IMR-90 (cell line): ENCODE data around the gene PDE5A. TPM values are rescaled to one million over a fixed set of nuclear protein-coding genes. Genes with fewer than 3 reads are reported as not detected.

ENCODE experiments used
- ATAC-seq: fragments of 200-7000 bp; cut with Tn5 transposase; 2 replicates; pipeline ENCODE4 v1.9.1; 2020; ENCODE audit warnings: low read depth, mild to moderate bottlenecking, moderate library complexity
- BruUV-seq: library from RNA; stranded (reverse); fragments of 400-500 nt; replicated peaks from 2 replicates; lab custom pipeline; 2021; lab: Mats Ljungman, UMichigan
- CTCF ChIA-PET: fragments of 300-600 bp; formaldehyde crosslinking; extraction: SDS; loops from one replicate; lab custom pipeline; 2021; ENCODE audit warnings: antibody characterized with exemption; lab: Yijun Ruan, JAX
- POLR2A ChIA-PET: fragments of 300-600 bp; sonication (Branson Sonifier 250); formaldehyde crosslinking; loops from one replicate; lab custom pipeline; 2022; ENCODE audit warnings: antibody characterized with exemption; ENCODE audit not compliant: unreplicated experiment; lab: Charles Lee
- DNase-seq: peaks from one replicate; pipeline ENCODE4 v3.0.0; 2013
- H2AFZ ChIP-seq: replicated peaks from 2 replicates; pipeline ENCODE3; 2013; ENCODE audit warnings: low read length, mild to moderate bottlenecking; ENCODE audit not compliant: poor library complexity
- H2AK5ac ChIP-seq: 2 replicates; pipeline ENCODE4 v1.6.1; 2013; ENCODE audit warnings: low read depth, low read length, inconsistent platforms
- H2AK9ac ChIP-seq: replicated peaks from 2 replicates; pipeline ENCODE3; 2013; ENCODE audit warnings: mild to moderate bottlenecking, low read depth, low read length, moderate library complexity; ENCODE audit not compliant: poor library complexity
- H2BK120ac ChIP-seq: 2 replicates; pipeline ENCODE4 v1.6.1; 2013; ENCODE audit warnings: low read depth, low read length, inconsistent platforms
- H2BK15ac ChIP-seq: 3 replicates; pipeline ENCODE4 v1.6.1; 2013; ENCODE audit warnings: low read depth, low read length, inconsistent platforms
- H2BK20ac ChIP-seq: 2 replicates; pipeline ENCODE4 v1.6.1; 2013; ENCODE audit warnings: low read depth, mild to moderate bottlenecking, inconsistent platforms, low read length, moderate library complexity
- H2BK5ac ChIP-seq: 2 replicates; pipeline ENCODE4 v1.6.1; 2013; ENCODE audit warnings: mild to moderate bottlenecking, low read depth, low read length, inconsistent platforms; ENCODE audit not compliant: poor library complexity, severe bottlenecking
- H3K14ac ChIP-seq: replicated peaks from 2 replicates; pipeline ENCODE4 v1.6.1; 2013; ENCODE audit warnings: low read depth, low read length, inconsistent platforms
- H3K18ac ChIP-seq: 2 replicates; pipeline ENCODE4 v1.6.1; 2013; ENCODE audit warnings: low read depth, low read length, control low read depth
- H3K23ac ChIP-seq: 2 replicates; pipeline ENCODE4 v1.6.1; 2013; ENCODE audit warnings: low read depth, low read length, inconsistent platforms
- H3K27ac ChIP-seq: 2 replicates; pipeline ENCODE4 v1.5.1; 2013; ENCODE audit warnings: mild to moderate bottlenecking, control low read depth, low read length; ENCODE audit not compliant: insufficient read depth
- H3K27me3 ChIP-seq: 2 replicates; pipeline ENCODE4 v1.6.1; 2013; ENCODE audit warnings: low read length; ENCODE audit not compliant: control insufficient read depth, insufficient read depth
- H3K36me3 ChIP-seq: 2 replicates; pipeline ENCODE4 v1.6.1; 2013; ENCODE audit warnings: low read length, mixed read lengths; ENCODE audit not compliant: control insufficient read depth, insufficient read depth
- H3K4ac ChIP-seq: 2 replicates; pipeline ENCODE4 v1.6.1; 2013; ENCODE audit warnings: low read depth, low read length, inconsistent platforms
- H3K4me1 ChIP-seq: 2 replicates; pipeline ENCODE4 v1.6.1; 2013; ENCODE audit warnings: low read length, mixed read lengths; ENCODE audit not compliant: control insufficient read depth, insufficient read depth
- H3K4me2 ChIP-seq: 2 replicates; pipeline ENCODE4 v1.6.1; 2013; ENCODE audit warnings: low read depth, mild to moderate bottlenecking, control low read depth, low read length, moderate library complexity
- H3K4me3 ChIP-seq: 2 replicates; pipeline ENCODE4 v1.5.1; 2013; ENCODE audit warnings: low read depth, mild to moderate bottlenecking, control low read depth, low read length, moderate library complexity; ENCODE audit not compliant: insufficient read depth
- H3K56ac ChIP-seq: 2 replicates; pipeline ENCODE4 v1.6.1; 2013; ENCODE audit warnings: low read length, inconsistent platforms; ENCODE audit not compliant: insufficient read depth; ENCODE audit errors: extremely low read depth
- H3K79me1 ChIP-seq, 2 experiments: 2 replicates each; pipeline ENCODE4 v1.6.1; 2013; ENCODE audit warnings: low read length in 2 of 2, inconsistent platforms in 1 of 2, low read depth in 1 of 2
- H3K9ac ChIP-seq: 2 replicates; pipeline ENCODE4 v1.6.1; 2013; ENCODE audit warnings: low read depth, low read length, control low read depth
- H3K9me1 ChIP-seq: 2 replicates; pipeline ENCODE4 v1.6.1; 2013; ENCODE audit warnings: low read length, inconsistent platforms; ENCODE audit not compliant: insufficient read depth
- H3K9me3 ChIP-seq: 2 replicates; pipeline ENCODE4 v1.6.1; 2013; ENCODE audit warnings: low read length; ENCODE audit not compliant: control insufficient read depth, insufficient read depth
- H4K20me1 ChIP-seq: 2 replicates; pipeline ENCODE4 v1.6.1; 2013; ENCODE audit warnings: low read length, inconsistent platforms; ENCODE audit not compliant: insufficient read depth
- H4K5ac ChIP-seq: 2 replicates; pipeline ENCODE4 v1.6.1; 2013; ENCODE audit warnings: mild to moderate bottlenecking, low read depth, low read length, control low read depth
- H4K8ac ChIP-seq, 2 experiments: 2 replicates each; pipeline ENCODE4 v1.6.1; 2013; ENCODE audit warnings: low read depth in 2 of 2, low read length in 2 of 2, control low read depth in 1 of 2, inconsistent platforms in 1 of 2
- H4K91ac ChIP-seq: 2 replicates; pipeline ENCODE4 v1.6.1; 2013; ENCODE audit warnings: low read depth, low read length, inconsistent platforms; ENCODE audit not compliant: insufficient read depth
- CHD1 ChIP-seq: IDR thresholded peaks from 2 replicates; pipeline ENCODE4 v1.6.1; 2012; ENCODE audit warnings: low read depth, low read length, improper control_type of control experiment
- POLR2A ChIP-seq: IDR thresholded peaks from 2 replicates; pipeline ENCODE4 v1.6.1; 2012; ENCODE audit warnings: mild to moderate bottlenecking, low read depth, low read length
- RAD21 ChIP-seq: IDR thresholded peaks from 2 replicates; pipeline ENCODE4 v1.6.1; 2012; ENCODE audit warnings: low read length, improper control_type of control experiment
- dilution Hi-C: fragments of 300-500 bp; cut with HindIII; formaldehyde crosslinking; loops from one replicate; pipeline ENCODE4 v1.14.3; 2018; ENCODE audit warnings: low sequenced_read_pairs; ENCODE audit not compliant: unreplicated experiment
- in situ Hi-C: fragments of 300-500 bp; cut with MboI; formaldehyde crosslinking; loops from 3 replicates; pipeline ENCODE4 v1.14.3; 2019; ENCODE audit warnings: low sequenced_read_pairs, inconsistent platforms, mixed read lengths
- intact Hi-C: fragments of 100-400 bp; cut with micrococcal nuclease; formaldehyde crosslinking; loops from 2 replicates; pipeline ENCODE4 v1.10.0; 2022
- polyA plus RNA-seq, 3 experiments: library from polyadenylated mRNA; depleted of rRNA; stranded (reverse); fragments of >200 nt; gene quantifications; 2 replicates each; pipeline ENCODE4 v1.2.3, GENCODE V29; 2012; ENCODE audit warnings: low replicate concordance in 1 of 3
- total RNA-seq: library from RNA; depleted of rRNA; stranded (reverse); fragments of >200 nt; gene quantifications from 2 replicates; pipeline ENCODE4 v1.2.3, GENCODE V29; 2012
- TF ChIP-seq, protein P1 (sequence below): fragments of 150-350 bp; IDR thresholded peaks from 2 replicates; pipeline ENCODE4 v1.6.1; 2016; ENCODE audit warnings: low read depth, mild to moderate bottlenecking, low read length, moderate library complexity, borderline replicate concordance
- TF ChIP-seq, protein P2 (sequence below): fragments of 150-350 bp; IDR thresholded peaks from 2 replicates; pipeline ENCODE4 v1.6.1; 2017; ENCODE audit warnings: mild to moderate bottlenecking, antibody characterized with exemption, low read length, low read depth

The PDE5A gene
- total and polyA plus RNA-seq, 2 of the 4 experiments (the other 2 are of a cell fraction), result 101 to 770 TPM

DNA sequence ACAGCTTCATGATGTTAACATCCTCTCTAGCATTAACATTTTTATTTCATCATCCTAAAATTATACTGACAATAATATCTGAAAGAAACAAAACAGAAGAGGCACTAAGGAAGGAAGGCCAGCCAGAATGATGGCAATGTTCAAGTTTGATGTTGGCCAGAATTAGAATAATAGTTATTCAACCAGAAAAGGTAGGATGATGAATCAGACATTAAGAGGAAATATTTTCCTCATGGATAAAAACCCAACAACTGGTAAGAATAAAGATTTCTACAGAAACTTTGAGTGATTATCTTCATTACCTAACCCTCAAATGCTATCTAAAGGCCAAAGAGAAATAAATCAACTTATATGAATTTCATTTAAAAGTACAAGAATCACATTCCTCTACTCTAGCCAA lies 105.2 kb downstream of the PDE5A start:
- ChIA-PET POLR2A (no interaction called here), CTCF (no interaction called here)
- no peak overlapping the region for H3K9ac ChIP-seq
- no peak for TF ChIP-seq RAD21
- no peak for TF ChIP-seq CHD1
- TF ChIP-seq, protein P1, sequence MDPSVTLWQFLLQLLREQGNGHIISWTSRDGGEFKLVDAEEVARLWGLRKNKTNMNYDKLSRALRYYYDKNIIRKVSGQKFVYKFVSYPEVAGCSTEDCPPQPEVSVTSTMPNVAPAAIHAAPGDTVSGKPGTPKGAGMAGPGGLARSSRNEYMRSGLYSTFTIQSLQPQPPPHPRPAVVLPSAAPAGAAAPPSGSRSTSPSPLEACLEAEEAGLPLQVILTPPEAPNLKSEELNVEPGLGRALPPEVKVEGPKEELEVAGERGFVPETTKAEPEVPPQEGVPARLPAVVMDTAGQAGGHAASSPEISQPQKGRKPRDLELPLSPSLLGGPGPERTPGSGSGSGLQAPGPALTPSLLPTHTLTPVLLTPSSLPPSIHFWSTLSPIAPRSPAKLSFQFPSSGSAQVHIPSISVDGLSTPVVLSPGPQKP, result no peak
- no peak for TF ChIP-seq POLR2A
- TF ChIP-seq, protein P2, sequence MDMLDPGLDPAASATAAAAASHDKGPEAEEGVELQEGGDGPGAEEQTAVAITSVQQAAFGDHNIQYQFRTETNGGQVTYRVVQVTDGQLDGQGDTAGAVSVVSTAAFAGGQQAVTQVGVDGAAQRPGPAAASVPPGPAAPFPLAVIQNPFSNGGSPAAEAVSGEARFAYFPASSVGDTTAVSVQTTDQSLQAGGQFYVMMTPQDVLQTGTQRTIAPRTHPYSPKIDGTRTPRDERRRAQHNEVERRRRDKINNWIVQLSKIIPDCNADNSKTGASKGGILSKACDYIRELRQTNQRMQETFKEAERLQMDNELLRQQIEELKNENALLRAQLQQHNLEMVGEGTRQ, result no peak
- H3K4me3 ChIP-seq, result no peak overlapping the region
- H3K27me3 ChIP-seq, result no peaks in the 10 kb centered on the region
- no peak overlapping the region for H2AK9ac ChIP-seq
- H4K8ac ChIP-seq, result no peak overlapping the region
- no TSS peak for BruUV-seq
- peaks cover 28% of the 10 kb centered on the region for H3K36me3 ChIP-seq
- intact Hi-C loops, result no loop called here
- no peak overlapping the region for H2BK20ac ChIP-seq
- peaks cover 10% of the 10 kb centered on the region; the same call in 1 of the 2 replicates for H3K9me1 ChIP-seq
- DNase-seq (no peak), ATAC-seq (no peak)
- no peak overlapping the region for H2AK5ac ChIP-seq
- H3K27ac ChIP-seq, result no peak overlapping the region
- H4K20me1 ChIP-seq, result peaks cover 14% of the 10 kb centered on the region; the same call in 1 of the 2 replicates
- H2BK120ac ChIP-seq, result no peak overlapping the region
- H3K14ac ChIP-seq, result no peak overlapping the region
- in situ Hi-C loops, result no loop called here
- dilution Hi-C loops, result no loop called here
- no peak overlapping the region for H2AFZ ChIP-seq
- no peak overlapping the region for H3K56ac ChIP-seq
- H3K79me1 ChIP-seq, result peaks cover 8 to 50% of the 10 kb centered on the region in 2 experiments
- no peak overlapping the region for H2BK15ac ChIP-seq
- H4K91ac ChIP-seq, result no peak overlapping the region
- peak overlapping the region; percentile 100 for H2BK5ac ChIP-seq
- no peak overlapping the region for H4K5ac ChIP-seq
- peak overlapping the region; percentile 49; the same call in 1 of the 2 replicates for H3K18ac ChIP-seq
- H3K4me2 ChIP-seq, result no peak overlapping the region
- peaks cover 20% of the 10 kb centered on the region for H3K4me1 ChIP-seq
- H3K23ac ChIP-seq, result no peak overlapping the region
- H3K9me3 ChIP-seq, result no peaks in the 10 kb centered on the region
- H3K4ac ChIP-seq, result no peak overlapping the region
